22Rv1 (cell line): ENCODE results near the gene SH3BP4.

Experiments
- CTCF ChIP-seq: fragments of 450-650 bp; IDR thresholded peaks from 2 replicates; pipeline ENCODE4 v1.5.1; 2017; ENCODE audit warnings: mild to moderate bottlenecking
- ZFX ChIP-seq: fragments of 450-650 bp; IDR thresholded peaks from 2 replicates; pipeline ENCODE4 v1.6.1; 2017; ENCODE audit warnings: antibody characterized with exemption, borderline replicate concordance

GRCh38 chr2:234961784-234962183 lies 10.0 kb downstream of the SH3BP4 start:
- no peak for TF ChIP-seq CTCF
- TF ChIP-seq ZFX = no peak
